Measurements from ENCODE around the gene WNT4.

The WNT4 gene

DNA sequence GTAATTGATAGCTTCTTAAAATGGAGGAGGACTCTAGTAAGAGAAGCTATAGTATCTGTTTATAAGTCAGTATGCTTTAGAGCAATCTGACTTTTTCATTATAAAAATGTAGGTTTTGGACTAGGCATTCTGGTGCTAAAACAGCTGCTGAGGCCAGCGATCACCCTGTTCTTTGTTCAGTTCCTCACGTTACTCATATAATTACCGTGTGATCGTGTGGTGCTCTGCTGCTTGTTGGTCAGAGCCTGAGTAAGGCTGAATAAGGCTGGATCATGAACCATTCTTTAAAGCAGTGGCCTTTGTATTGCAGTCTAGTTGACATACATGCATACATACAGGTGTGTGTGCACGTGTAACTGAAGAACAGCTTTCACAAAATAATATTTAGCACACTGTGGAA lies 65.2 kb downstream of the WNT4 start:
- no peak for DNase-seq (ENCODE audit: low read depth in 2 of 2)

DNA sequence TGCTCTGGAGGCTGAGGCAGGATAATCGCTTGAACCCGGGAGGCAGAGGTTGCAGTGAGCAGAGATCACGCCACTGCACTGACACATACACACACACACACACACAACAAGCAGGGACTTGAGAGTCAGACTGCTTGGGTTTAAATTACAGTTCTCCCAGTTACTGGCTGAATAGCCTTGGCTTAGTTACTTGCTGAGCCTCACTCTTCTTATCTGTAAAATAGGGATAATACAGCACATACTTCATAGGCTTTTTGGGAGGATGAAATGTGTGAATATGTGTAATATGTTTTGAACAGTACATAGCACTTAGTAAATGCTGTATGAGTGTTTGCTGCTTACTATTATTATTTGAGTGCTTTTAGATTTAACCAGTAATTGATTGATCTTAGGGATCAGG lies 66.6 kb downstream of the WNT4 start:
- no peak for DNase-seq (ENCODE audit: low read depth in 2 of 2)

DNA sequence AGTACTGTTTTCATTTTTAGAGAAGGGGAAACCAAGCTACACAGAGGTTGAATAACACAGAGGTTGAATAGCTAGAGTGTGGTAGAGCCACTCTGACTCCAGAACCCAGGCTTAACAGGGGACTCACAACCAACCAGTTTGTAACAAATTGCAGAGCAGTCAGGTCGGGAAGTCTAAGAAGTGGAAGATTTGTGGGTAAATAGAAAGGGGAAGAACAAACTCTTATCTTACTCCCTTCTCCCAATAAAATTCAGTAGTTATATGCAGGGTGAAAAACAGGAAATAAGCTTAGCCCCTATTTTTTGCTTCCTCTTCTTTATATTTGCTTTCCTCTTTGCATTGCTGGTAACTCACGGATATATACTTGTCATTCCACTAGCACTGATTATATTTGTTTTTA lies 67.2 kb downstream of the WNT4 start:
- no peak for DNase-seq (ENCODE audit: low read depth in 2 of 2)

DNA sequence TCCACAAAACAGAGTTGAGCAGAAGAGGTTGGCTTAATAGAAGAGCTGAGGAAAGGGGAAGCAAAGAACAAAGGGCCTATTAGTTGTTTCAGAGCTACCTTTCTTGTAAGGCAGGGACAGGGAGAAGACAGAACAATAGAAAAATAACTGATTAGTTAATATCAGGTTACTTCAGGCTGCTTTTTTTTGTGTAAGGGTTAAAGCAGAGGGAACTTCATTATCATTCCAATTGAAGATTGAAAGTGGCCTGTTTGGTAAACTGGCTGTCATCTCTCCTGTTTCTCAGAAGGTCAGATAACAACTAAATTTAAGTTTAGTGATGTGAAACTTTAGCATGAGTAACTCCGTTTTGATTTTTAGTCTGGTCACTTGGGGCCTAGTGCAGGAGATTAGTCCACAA lies 68.1 kb downstream of the WNT4 start:
- DNase-seq (ENCODE audit: low read depth in 2 of 2), result no peak

DNA sequence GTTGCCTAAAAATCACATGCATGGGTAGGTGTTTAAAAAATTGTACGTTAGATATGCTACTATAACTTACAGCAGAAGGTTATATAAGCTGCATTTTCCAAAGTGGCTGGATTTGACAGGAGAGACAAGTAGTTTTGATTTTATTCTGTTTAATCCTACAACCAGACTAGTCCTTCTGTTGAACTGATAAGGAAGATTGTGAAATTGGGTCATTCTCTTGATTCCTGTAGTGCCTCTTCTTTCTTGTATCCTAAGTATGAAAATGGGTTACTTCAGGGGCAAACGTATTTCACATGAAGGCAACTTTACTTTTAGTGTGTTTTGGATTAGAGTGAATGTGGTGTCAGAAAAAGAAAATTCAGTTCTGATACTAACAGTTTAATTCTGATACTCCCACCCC lies 71.4 kb downstream of the WNT4 start:
- no peak for DNase-seq (ENCODE audit: low read depth in 2 of 2)

Measured in fibroblast of skin of left quadriceps (primary cell).